Muscle layer of duodenum (tissue), 2 donors: ENCODE results near the gene JMJD6.
A peak's percentile ranks its signal among the peaks of the same experiment; 100 is the strongest.

ENCODE experiments used
- H3K27ac ChIP-seq: one replicate; pipeline ENCODE4 v1.7.0; 2013; ENCODE audit warnings: mild to moderate bottlenecking, low read length
- H3K27me3 ChIP-seq: one replicate; pipeline ENCODE4 v1.7.0; 2013; ENCODE audit warnings: low read depth, mild to moderate bottlenecking, control low read depth, low read length
- H3K36me3 ChIP-seq, 2 donors: one replicate each; pipeline ENCODE4 v1.7.0; 2013; ENCODE audit warnings: low read length in 2 of 2, control low read depth in 1 of 2, mild to moderate bottlenecking in 1 of 2; ENCODE audit not compliant: insufficient read depth in 2 of 2, control insufficient read depth in 1 of 2
- H3K4me1 ChIP-seq, 2 donors: one replicate each; pipeline ENCODE4 v1.7.0; 2013; ENCODE audit warnings: low read length in 2 of 2, mild to moderate bottlenecking in 2 of 2, control low read depth in 1 of 2, moderate library complexity in 1 of 2; ENCODE audit not compliant: insufficient read depth in 2 of 2, control insufficient read depth in 1 of 2
- H3K4me3 ChIP-seq, 2 donors: one replicate each; pipeline ENCODE4 v1.7.0; 2013; ENCODE audit warnings: low read length in 2 of 2, low read depth in 1 of 2, mild to moderate bottlenecking in 1 of 2
- H3K9me3 ChIP-seq, 2 donors: one replicate each; pipeline ENCODE4 v1.7.0; 2013; ENCODE audit warnings: low read length in 2 of 2, control low read depth in 1 of 2, mild to moderate bottlenecking in 1 of 2; ENCODE audit not compliant: control insufficient read depth in 1 of 2
- donor health status: healthy.

Gene JMJD6

DNA sequence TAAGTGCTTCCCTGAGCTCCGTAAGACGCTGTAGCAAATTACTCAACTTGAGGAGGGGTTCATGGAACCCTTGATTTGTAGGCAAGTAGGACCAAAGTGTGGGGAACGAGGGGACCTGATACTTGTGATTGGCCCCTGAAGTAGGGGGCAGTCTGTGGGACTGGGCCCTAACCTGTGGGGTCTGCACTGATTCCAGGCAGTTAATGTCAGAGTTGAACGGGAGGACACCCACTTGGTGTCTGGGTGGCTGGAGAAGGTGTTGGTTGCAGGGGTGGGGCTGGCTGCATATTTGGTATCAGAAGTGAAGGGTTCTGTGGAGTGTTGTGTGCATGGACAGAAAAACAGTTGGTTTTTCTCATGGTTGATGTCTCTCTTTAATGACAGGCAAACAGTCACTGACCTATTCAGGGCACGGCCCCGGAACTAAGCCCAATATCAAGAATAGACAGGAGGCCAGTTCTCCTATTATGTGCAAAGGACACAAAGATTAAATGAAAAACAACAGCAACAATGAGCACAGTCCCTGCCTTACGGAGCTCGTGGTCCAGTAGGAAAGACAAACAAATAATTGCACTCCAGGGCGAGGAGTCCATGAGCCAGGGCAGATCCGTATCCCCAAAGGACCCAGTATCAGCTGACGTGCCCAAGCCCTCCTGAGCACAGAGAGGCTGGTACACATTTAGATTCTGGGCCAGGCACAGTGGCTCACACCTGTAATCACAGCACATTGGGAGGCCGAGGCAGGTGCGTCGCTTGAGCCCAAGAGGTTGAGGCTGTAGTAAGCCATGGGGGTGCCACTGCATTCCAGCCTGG is 34.8 kb downstream of the JMJD6 start:
- no peaks in the 10 kb centered on the region for H3K27me3 ChIP-seq
- H3K36me3 ChIP-seq, result no peaks in the 10 kb centered on the region
- H3K4me3 ChIP-seq, result no peak overlapping the region
- peaks cover 12 to 45% of the 10 kb centered on the region in 2 donors for H3K4me1 ChIP-seq
- H3K27ac ChIP-seq, result no peak overlapping the region
- no peaks in the 10 kb centered on the region for H3K9me3 ChIP-seq

GRCh38 chr17:76690596-76691280 is 35.7 kb downstream of the JMJD6 start:
- H3K27ac ChIP-seq, result no peak overlapping the region
- H3K4me1 ChIP-seq, result peaks cover 12 to 48% of the 10 kb centered on the region in 2 donors

DNA sequence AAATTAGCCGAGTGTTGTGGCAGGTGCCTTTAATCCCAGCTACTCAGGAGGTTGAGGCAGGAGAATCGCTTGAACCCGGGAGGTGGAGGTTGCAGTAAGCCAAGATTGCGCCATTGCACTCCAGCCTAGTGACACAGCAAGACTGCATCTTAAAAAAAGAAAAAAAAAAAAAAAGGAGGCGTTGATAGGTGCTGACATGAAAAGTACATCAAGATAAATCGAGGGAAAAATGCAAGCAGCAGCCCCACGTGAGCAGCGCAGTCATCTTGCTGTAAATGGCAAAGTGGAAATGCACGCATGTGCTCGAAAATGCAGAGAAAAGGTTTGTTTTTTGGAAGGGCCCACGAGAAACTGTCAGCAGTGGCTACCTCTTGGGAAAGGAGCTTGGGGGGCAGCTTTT is 36.5 kb downstream of the JMJD6 start:
- H3K4me1 ChIP-seq, result peaks cover 12 to 48% of the 10 kb centered on the region in 2 donors
- H3K27ac ChIP-seq, result no peak overlapping the region
- H3K4me3 ChIP-seq, result no peak overlapping the region
- no peaks in the 10 kb centered on the region for H3K9me3 ChIP-seq
- H3K27me3 ChIP-seq, result no peaks in the 10 kb centered on the region
- peaks cover 0 to 10% of the 10 kb centered on the region in 2 donors for H3K36me3 ChIP-seq

More at GRCh38 chr17:76690596-76691280, 35.7 kb downstream of the JMJD6 start:
- no peak overlapping the region for H3K4me3 ChIP-seq
- peaks cover 0 to 2% of the 10 kb centered on the region in 2 donors for H3K36me3 ChIP-seq
- no peaks in the 10 kb centered on the region for H3K27me3 ChIP-seq
- H3K9me3 ChIP-seq, result no peaks in the 10 kb centered on the region

- Histone ChIP-seq H3K27ac (peak overlapping the region; percentile 79), H3K36me3 (peaks cover 0 to 21% of the 10 kb centered on the region in 2 donors), H3K9me3 (no peaks in the 10 kb centered on the region), H3K27me3 (no peaks in the 10 kb centered on the region), H3K4me3 (peak overlapping the region in 1 of 2 donors; percentile 3), H3K4me1 (peaks cover 12 to 53% of the 10 kb centered on the region in 2 donors)
Observed at GRCh38 chr17:76688165-76688622, 38.2 kb downstream of the JMJD6 start.

DNA sequence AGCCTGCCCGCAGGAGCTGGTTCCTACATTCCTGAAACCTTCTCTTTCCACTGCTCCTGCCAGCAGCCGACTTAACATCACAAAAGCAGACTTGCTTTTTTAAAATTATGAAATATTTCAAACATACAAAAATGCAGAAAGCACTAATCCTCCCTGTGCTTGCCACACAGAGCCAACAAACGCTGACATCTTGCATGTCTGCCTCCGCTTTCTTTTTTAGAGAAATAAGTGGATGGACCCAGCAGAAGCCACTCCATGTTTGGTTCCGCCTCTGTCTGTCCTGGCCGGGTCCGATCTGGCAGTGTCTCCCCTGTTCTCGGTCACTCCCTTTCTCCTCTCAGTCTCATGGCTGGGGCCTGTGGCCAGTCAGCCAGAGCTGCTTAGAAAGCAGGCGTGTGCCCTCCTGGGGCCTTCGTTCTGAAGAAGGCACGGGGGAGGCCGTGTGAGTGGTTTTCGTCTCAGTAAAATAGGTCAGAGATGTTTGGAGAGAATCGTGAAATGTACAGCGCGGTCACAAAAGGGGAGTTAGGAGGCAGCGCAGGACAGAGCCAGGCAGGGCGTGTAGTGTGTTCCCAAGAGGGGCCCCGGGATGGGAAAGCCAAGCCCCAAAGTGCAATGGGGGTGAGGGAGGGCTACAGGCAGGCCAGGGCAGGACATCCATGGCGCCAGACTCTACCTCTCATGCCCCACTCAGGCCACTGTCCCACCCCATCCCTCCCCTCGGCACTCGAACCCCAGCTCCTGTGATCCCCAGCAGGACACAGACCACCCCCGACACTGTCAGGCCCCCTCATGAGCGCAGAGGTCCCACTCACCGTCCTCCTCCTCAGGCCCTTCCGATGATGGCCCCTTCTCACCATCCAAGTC is 38.9 kb downstream of the JMJD6 start:
- Histone ChIP-seq H3K9me3 (no peaks in the 10 kb centered on the region), H3K27ac (peak overlapping the region; percentile 79), H3K4me1 (peaks cover 12 to 60% of the 10 kb centered on the region in 2 donors), H3K4me3 (peak overlapping the region in 1 of 2 donors; percentile 3), H3K27me3 (no peaks in the 10 kb centered on the region), H3K36me3 (peaks cover 0 to 24% of the 10 kb centered on the region in 2 donors)

DNA sequence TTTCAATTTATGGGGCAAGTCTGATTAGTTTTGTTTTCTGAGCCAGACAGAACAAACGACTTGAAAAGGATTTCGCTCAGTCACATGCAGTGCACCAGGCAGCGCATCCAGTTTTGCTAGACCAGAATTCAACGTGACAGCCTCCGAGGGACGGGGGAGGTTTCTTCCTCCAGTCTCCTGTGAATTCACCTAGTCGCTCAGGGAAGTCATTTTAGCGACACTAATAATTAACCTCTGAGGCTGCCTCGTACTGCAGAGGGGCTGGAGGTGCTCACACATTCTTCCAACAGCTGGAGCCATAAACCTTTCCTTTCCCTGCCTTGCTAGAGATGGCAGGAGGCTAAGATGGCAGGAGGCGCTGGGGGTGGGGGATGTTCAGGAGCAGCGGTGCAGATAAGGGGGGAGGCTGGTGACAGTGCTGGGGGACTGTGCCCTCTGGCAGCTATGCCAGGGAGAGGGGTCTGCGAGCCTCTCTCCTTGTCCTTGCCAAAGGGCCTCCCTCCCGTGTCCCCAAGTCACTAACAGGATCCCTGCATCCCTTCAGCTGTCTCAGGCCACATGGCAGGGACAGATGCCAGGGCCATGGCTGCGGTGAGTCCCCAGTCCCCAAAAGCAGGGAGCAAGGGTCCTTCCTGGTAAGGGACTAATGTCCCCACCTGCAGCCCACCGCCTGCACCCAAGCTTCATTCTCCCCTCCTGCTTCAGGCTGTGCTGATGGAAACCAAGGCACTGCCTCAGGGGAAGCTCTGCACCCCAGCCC is 39.7 kb downstream of the JMJD6 start:
- Histone ChIP-seq H3K27me3 (no peaks in the 10 kb centered on the region), H3K4me3 (peak overlapping the region in 1 of 2 donors; percentile 11), H3K27ac (peak overlapping the region; percentile 79), H3K36me3 (peaks cover 0 to 24% of the 10 kb centered on the region in 2 donors), H3K4me1 (peaks cover 12 to 66% of the 10 kb centered on the region in 2 donors), H3K9me3 (no peaks in the 10 kb centered on the region)

DNA sequence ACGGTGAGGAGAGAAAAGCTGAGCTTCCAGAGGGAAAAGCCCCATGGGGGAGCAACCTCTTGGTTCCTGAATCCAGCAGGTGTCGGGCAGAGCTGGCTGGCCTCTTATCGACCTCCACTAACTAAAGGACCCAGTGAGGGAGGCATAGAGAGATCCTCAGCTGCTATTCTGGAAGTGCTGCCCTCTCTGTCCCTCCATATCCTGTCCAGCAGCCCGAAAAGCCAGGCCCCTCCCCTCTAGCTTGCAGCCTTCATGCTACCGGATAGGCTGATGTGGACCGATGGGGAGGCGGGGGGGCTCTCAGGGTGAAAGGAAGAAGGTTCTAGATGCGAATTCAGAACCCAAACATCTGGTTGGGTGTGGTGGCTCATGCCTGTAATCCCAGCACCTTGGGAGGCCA is 40.6 kb downstream of the JMJD6 start:
- H3K4me1 ChIP-seq, result peaks cover 12 to 67% of the 10 kb centered on the region in 2 donors
- peaks cover 0 to 24% of the 10 kb centered on the region in 2 donors for H3K36me3 ChIP-seq
- no peak overlapping the region for H3K27ac ChIP-seq

DNA sequence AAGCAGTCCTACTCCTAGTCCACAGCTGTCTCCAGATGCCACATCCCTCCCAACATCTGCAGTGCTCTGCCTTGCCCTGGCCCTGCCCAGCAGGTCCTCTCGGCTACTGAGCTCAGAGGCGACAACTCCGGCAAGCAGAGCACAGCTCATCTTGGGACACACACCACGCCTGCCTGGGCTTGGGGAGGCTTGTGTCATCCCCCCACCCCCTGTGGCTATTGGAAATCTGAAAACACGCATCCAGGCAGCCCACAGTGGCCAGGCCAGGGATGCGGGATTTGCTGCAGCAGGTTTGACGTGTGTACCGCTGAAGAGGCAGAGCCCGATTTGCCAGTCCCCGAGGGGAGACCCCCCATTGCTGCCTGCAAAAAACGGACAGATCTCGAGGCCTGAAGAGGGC is 41.0 kb downstream of the JMJD6 start:
- Histone ChIP-seq H3K27ac (no peak overlapping the region), H3K36me3 (peaks cover 0 to 24% of the 10 kb centered on the region in 2 donors), H3K9me3 (no peaks in the 10 kb centered on the region), H3K4me1 (peaks cover 12 to 70% of the 10 kb centered on the region in 2 donors), H3K4me3 (no peak overlapping the region), H3K27me3 (no peaks in the 10 kb centered on the region)

More for the DNA sequence above, 40.6 kb downstream of the JMJD6 start:
- H3K27me3 ChIP-seq, result no peaks in the 10 kb centered on the region
- no peak overlapping the region for H3K4me3 ChIP-seq
- no peaks in the 10 kb centered on the region for H3K9me3 ChIP-seq

DNA sequence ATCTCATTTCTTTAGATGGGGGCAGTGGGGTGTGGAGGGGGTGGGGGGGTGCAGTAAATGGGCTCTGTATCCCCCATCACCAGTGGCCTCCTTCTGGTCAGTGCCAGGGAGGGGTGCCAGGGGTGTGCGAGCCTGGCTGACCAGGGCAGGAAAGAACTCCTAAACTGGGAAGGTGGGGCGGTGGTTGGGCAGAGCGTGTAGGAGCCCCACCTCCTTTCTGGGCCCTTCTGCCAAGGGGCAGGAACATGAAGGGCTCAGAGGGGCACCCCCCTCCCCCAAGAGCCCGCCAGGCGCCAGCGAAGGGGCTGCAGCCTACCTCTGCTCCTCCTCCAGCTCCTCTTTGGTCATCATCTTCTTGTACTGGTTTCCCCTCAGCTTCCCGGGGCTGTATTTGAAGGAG is 41.6 kb downstream of the JMJD6 start:
- Histone ChIP-seq H3K4me3 (no peak overlapping the region), H3K36me3 (peaks cover 0 to 24% of the 10 kb centered on the region in 2 donors), H3K9me3 (no peaks in the 10 kb centered on the region), H3K27me3 (no peaks in the 10 kb centered on the region), H3K4me1 (peaks cover 12 to 70% of the 10 kb centered on the region in 2 donors), H3K27ac (no peak overlapping the region)

GRCh38 chr17:76683921-76684745 is 42.3 kb downstream of the JMJD6 start:
- no peaks in the 10 kb centered on the region for H3K27me3 ChIP-seq
- no peak overlapping the region for H3K4me3 ChIP-seq
- peaks cover 12 to 64% of the 10 kb centered on the region in 2 donors for H3K4me1 ChIP-seq
- no peak overlapping the region for H3K27ac ChIP-seq
- H3K9me3 ChIP-seq, result no peaks in the 10 kb centered on the region
- H3K36me3 ChIP-seq, result peaks cover 0 to 26% of the 10 kb centered on the region in 2 donors
